Colon (tissue), 2 donors: ENCODE measurements around the gene KLHDC10.
A peak's percentile ranks its signal among the peaks of the same experiment; 100 is the strongest.
"Not testable (repeated sequence)": the region's sequence is repeated elsewhere in the genome, so short reads cannot be mapped to it uniquely, and the experiment has no call there.

Source experiments
- FAIRE-seq: peaks from 2 replicates; lab custom pipeline; 2012; peaks lifted over from hg19 to GRCh38; lab: Jason Lieb, UNC
- donor health status: control.
- donor health status: control.

KLHDC10 gene, protein sequence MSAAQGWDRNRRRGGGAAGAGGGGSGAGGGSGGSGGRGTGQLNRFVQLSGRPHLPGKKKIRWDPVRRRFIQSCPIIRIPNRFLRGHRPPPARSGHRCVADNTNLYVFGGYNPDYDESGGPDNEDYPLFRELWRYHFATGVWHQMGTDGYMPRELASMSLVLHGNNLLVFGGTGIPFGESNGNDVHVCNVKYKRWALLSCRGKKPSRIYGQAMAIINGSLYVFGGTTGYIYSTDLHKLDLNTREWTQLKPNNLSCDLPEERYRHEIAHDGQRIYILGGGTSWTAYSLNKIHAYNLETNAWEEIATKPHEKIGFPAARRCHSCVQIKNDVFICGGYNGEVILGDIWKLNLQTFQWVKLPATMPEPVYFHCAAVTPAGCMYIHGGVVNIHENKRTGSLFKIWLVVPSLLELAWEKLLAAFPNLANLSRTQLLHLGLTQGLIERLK

GRCh38 chr7:130069978-130070860 is at the start of gene KLHDC10:
KLHDC10 (plus strand) TSS chr7:130070534; CDS start chr7:130070644, 110 bp downstream.
- peak; percentile 21 for FAIRE-seq

DNA sequence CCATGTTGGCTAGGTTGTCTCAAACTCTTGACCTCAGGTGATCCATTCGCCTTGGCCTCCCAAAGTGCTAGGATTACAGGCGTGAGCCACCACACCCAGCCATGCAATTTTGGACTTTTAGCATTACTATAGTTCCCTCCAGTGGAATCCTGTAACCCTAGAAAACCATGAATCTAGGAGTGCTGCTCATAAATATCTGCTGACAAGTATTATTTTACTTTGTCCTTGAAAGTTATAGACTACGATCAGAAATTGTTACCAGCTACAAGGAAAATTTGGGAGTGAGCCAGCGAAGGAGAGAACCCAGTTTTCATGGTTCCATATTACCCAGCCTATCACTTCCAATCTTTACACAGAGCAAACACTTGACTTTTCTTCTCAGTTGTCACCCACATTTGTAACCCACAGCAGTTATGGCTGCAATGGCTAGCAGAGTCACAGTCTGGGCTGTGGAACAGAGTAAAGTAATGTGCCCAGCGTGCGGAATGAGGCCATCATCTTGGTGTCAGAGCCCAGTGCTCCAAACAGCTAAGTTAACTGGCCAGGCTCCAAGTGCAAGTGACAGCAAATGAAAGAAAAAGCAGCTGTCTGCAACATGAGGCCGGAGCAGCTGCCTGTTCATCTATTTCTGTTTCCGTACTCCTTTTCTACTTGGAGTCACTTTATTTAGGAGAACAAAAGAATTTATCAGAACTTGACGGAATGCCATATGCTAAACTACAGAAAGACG is 49.1 kb upstream of the KLHDC10 start:
- FAIRE-seq, result no peak

GRCh38 chr7:130022115-130022514 is 48.2 kb upstream of the KLHDC10 start:
- no peak for FAIRE-seq

DNA sequence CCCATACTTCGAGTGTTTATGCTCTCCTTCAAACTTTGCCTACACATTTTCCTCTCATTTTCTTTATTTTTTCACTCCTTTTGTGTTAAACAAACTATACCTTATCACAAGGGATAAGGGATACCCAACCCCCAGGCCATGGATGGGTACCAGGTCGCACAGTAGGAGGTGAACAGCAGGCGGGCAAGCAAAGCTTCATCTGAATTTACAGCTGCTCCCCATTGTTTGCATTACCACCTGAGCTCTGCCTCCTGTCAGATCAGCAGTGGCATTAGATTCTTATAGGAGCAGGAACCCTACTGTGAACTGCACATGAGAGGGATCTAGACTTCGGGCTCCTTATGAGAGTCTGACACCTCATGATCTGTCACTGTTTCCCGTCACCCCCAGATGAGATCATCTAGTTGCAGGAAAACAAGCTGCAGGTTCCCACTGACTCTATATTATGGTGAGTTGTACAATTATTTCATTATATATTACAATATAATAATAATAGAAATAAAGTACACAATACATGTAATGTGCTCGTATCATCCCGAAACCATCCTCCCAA is 47.6 kb upstream of the KLHDC10 start:
- no peak for FAIRE-seq

DNA sequence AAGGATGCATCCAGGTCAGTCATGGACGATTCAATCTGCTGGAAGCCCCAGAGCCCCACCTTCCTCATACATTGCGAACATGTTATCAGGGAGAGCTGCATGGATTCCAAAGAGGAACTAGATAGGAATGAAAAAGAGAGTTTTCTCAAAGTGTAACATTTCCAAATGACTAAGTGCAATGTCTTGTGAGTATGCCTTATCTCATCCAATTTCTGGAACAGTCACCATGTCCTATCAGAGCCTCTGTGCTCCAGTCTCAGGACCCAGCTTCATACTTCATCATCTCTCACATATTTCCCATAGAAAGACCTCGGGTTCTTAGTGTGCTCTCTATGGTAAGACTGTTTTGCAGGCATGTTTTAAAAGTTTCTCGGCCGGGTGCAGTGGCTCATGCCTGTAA is 45.9 kb upstream of the KLHDC10 start:
- no peak for FAIRE-seq

DNA sequence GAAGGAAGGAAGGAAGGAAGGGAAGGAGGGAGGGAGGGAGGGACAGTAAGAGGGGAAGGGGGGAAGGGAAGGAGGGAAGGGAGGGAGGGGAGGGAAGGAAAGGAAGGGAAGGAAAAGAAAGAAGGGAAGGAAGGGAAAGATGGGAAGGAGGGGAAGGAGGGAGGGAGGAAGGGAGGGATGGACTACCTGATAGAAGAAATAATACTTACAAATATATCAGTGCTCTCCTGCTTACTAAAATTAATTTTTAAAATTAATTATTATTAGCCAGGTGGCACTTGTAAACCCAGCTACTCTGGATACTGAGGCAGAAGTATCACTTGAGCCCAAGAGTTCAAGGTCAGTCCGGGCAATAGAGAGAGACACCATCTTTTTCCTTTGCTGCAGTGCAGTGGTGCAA is 37.6 kb upstream of the KLHDC10 start:
- no peak for FAIRE-seq

GRCh38 chr7:130037703-130038102 is 32.6 kb upstream of the KLHDC10 start:
- FAIRE-seq, result no peak

- no peak for FAIRE-seq
These were observed 29.8 kb upstream of the KLHDC10 start for GRCh38 chr7:130040576-130040975.

DNA sequence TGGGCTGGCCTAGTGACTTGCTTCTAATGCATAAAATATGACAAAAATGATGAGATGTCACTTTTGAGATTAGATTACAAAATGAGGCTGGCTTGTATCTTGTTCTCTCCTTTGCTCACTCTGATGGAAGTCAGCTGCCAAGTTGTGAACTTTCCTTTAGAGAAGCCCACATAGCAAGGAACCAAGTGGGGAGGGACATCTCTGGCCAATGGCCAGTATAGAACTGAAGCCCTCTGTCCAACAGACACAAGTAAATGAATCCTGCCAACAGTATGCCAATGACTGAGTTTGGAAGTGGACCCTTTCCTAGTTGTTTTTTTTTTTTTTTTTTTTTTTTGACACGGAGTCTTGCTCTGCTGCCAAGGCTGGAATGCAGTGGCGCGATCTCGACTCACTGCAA is 22.5 kb upstream of the KLHDC10 start:
- FAIRE-seq, result no peak

DNA sequence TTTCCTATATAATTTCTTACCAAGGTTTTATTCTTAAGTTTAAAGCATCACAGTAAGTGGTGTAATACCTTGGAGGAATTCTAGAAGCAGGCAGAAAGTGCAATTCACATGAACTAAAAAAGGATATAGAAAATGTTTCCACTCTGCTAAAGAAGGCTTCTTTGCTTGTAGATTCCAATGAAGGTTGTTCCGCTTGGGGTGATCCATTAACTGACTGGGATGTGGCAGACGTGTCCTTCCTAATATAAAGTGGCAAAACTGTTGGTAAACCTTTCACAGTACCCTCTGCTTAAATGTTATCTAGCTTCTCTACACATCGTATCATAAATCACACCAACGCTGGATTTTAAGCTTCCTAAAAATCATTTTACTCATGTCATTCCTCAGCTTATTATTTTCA is 21.4 kb upstream of the KLHDC10 start:
- no peak for FAIRE-seq

DNA sequence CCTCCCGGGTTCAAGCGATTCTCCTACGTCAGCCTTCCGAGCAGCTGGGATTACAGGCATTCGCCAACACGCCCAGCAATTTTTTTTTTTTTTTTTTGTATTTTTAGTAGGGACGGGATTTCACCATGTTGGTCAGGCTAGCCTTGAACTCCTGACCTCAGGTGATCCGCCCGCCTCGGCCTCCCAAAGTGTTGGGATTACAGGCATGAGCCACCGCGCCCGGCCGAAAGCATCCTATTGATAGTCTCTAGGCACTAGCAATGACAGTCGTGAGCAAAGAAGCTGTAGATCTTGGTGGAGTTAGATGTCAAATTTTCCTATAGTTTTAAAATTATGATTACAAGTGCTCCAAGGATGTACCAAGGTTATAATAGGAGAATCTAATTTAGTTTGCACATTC is 18.1 kb upstream of the KLHDC10 start:
- not testable (repeated sequence) for FAIRE-seq

- FAIRE-seq, result not testable (repeated sequence)
These were observed 15.1 kb upstream of the KLHDC10 start for GRCh38 chr7:130055198-130055597.

DNA sequence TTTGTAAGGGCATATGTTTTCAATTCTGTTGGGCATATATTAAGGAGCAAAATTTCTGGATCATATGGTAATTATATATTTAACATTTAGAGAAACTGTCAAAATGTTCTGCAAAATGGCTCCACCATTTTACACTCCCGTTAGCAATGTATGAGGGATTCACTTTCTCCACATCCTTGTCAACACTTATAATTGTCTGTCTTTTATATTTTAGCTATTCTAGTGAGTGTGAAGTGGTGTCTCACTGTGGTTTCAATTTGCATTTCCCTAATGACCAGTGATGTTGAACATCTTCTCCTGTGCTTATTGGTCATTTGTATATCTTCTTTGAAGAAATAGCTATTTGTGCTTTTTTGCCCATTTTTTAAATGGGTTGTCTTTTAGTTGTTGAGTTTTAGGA is 8.1 kb upstream of the KLHDC10 start:
- no peak for FAIRE-seq

DNA sequence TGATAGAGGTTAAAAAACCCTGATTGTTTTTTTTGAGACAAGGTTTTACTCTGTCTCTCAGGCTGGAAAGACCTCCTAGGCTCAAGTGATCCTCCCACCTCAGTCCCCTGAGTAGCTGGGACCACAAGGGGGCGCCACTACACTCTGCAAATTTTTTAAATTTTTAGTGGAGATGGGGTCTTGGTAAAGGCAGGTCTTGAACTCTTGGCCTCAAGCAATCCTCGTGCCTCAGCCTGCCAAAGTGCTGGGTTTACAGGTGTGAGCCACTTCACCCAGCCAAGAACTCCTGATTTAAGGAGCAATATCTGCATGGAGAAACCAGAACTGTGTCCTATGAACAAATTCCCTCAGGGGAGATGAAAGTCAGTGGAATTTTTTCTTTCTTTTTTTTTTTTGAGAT is 7.3 kb upstream of the KLHDC10 start:
- FAIRE-seq, result no peak

GRCh38 chr7:130064580-130064926 is 5.8 kb upstream of the KLHDC10 start:
- FAIRE-seq, result not testable (repeated sequence)

- FAIRE-seq, result no peak
These were observed 4.7 kb upstream of the KLHDC10 start for GRCh38 chr7:130065500-130066152.

GRCh38 chr7:130069179-130069977 is 956 bp upstream of the KLHDC10 start:
- no peak for FAIRE-seq

GRCh38 chr7:130070861-130071622 is 708 bp downstream of the KLHDC10 start:
- no peak for FAIRE-seq

DNA sequence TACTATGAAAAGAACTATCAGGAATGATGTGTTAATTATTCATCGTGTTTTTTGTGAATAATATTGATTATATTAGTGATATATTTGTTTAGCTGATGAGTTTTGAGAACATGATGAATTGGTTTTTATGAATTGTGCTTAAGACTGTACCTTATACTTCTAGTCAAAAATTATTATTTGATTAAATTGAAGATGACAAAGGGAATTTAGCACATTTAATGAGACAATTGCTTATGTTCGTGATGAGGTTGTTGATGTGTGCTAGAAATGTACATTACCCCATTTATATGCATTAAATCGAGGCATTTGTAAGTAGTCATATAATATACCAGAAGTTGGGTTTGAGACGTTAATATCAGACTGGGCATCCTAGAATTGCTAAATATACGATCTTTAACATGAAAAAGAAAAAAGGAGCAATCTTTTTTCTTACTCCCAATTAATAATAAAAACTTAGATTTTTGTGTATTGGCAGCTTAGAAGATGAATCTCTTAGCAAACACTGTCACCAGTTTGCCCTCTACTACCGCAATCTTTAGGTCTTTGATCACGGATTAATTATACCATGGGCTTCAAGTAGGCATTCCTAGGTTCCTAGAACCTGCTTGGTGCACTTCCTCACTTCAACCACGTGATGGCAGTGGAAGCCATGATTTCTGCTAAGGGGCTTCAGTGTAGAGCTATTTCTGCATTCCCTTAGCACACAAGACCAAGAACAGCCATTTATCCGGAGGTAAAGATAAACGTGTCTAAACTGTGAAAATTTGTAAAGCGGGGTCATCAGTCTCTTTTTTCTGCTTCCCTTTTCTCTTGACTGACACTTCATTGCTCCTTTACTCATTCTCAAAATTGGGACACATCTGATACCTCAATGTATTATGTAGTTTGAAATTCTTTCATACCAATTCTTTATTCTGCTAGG is 1.6 kb downstream of the KLHDC10 start:
- FAIRE-seq, result no peak
